ENCODE results near the gene MROH2A.

Gene MROH2A

GRCh38 chr2:233764761-233765160, 13.4 kb upstream of the MROH2A start:
- no peak for DNase-seq (ENCODE audit: low read depth in 2 of 2)

GRCh38 chr2:233766416-233766815, 11.7 kb upstream of the MROH2A start:
- no peak for DNase-seq (ENCODE audit: low read depth in 2 of 2)

GRCh38 chr2:233768076-233768475, 10.1 kb upstream of the MROH2A start:
- no peak for DNase-seq (ENCODE audit: low read depth in 2 of 2)

GRCh38 chr2:233769260-233769659, 8.9 kb upstream of the MROH2A start:
- DNase-seq (ENCODE audit: low read depth in 2 of 2): no peak

- DNase-seq (ENCODE audit: low read depth in 2 of 2): no peak
Observed at GRCh38 chr2:233772153-233772552, 6.0 kb upstream of the MROH2A start.

GRCh38 chr2:233772583-233772982, 5.5 kb upstream of the MROH2A start:
- DNase-seq (ENCODE audit: low read depth in 2 of 2): no peak

- DNase-seq (ENCODE audit: low read depth in 2 of 2): no peak
Observed at GRCh38 chr2:233773854-233774253, 4.3 kb upstream of the MROH2A start.

GRCh38 chr2:233775414-233775813, 2.7 kb upstream of the MROH2A start:
- no peak for DNase-seq (ENCODE audit: low read depth in 2 of 2)

GRCh38 chr2:233779722-233780121, 1.6 kb downstream of the MROH2A start:
- DNase-seq (ENCODE audit: low read depth in 2 of 2): no peak

- no peak for DNase-seq (ENCODE audit: low read depth in 2 of 2)
Observed at GRCh38 chr2:233780771-233781170, 2.6 kb downstream of the MROH2A start.

- DNase-seq (ENCODE audit: low read depth in 2 of 2): no peak
Observed at GRCh38 chr2:233789554-233789953, 11.4 kb downstream of the MROH2A start.

- no peak for DNase-seq (ENCODE audit: low read depth in 2 of 2)
Observed at GRCh38 chr2:233791151-233791882, 13.2 kb downstream of the MROH2A start.

- DNase-seq (ENCODE audit: low read depth in 2 of 2): no peak
Observed at GRCh38 chr2:233791883-233792329, 13.8 kb downstream of the MROH2A start.

- DNase-seq (ENCODE audit: low read depth in 2 of 2): no peak
Observed at GRCh38 chr2:233792720-233793119, 14.6 kb downstream of the MROH2A start.

- no peak for DNase-seq (ENCODE audit: low read depth in 2 of 2)
Observed at GRCh38 chr2:233793465-233794127, 15.5 kb downstream of the MROH2A start.

- no peak for DNase-seq (ENCODE audit: low read depth in 2 of 2)
Observed at GRCh38 chr2:233794128-233794658, 16.1 kb downstream of the MROH2A start.

GRCh38 chr2:233795735-233796171, 17.6 kb downstream of the MROH2A start:
- no peak for DNase-seq (ENCODE audit: low read depth in 2 of 2)

GRCh38 chr2:233796254-233796653, 18.1 kb downstream of the MROH2A start:
- DNase-seq (ENCODE audit: low read depth in 2 of 2): no peak

- DNase-seq (ENCODE audit: low read depth in 2 of 2): no peak
Observed at GRCh38 chr2:233798335-233799086, 20.4 kb downstream of the MROH2A start.

- no peak for DNase-seq (ENCODE audit: low read depth in 2 of 2)
Observed at GRCh38 chr2:233799087-233799665, 21.0 kb downstream of the MROH2A start.

- no peak for DNase-seq (ENCODE audit: low read depth in 2 of 2)
Observed at GRCh38 chr2:233799716-233800115, 21.6 kb downstream of the MROH2A start.

- no peak for DNase-seq (ENCODE audit: low read depth in 2 of 2)
Observed at GRCh38 chr2:233800208-233800607, 22.1 kb downstream of the MROH2A start.
